B cell (primary cell): Measurements from ENCODE around the gene F2RL3.

ENCODE experiments used
- EZH2 ChIP-seq: IDR thresholded peaks from 2 replicates; pipeline ENCODE4 v1.6.1; 2012; ENCODE audit warnings: borderline replicate concordance, low read depth, mild to moderate bottlenecking, moderate library complexity, low read length; ENCODE audit not compliant: insufficient read depth, poor library complexity, severe bottlenecking
- TF ChIP-seq, protein P1 (sequence below): fragments of 200-600 bp; IDR thresholded peaks from one replicate; pipeline ENCODE4 v1.8.0; 2022; ENCODE audit warnings: antibody characterized with exemption, mild to moderate bottlenecking

DNA sequence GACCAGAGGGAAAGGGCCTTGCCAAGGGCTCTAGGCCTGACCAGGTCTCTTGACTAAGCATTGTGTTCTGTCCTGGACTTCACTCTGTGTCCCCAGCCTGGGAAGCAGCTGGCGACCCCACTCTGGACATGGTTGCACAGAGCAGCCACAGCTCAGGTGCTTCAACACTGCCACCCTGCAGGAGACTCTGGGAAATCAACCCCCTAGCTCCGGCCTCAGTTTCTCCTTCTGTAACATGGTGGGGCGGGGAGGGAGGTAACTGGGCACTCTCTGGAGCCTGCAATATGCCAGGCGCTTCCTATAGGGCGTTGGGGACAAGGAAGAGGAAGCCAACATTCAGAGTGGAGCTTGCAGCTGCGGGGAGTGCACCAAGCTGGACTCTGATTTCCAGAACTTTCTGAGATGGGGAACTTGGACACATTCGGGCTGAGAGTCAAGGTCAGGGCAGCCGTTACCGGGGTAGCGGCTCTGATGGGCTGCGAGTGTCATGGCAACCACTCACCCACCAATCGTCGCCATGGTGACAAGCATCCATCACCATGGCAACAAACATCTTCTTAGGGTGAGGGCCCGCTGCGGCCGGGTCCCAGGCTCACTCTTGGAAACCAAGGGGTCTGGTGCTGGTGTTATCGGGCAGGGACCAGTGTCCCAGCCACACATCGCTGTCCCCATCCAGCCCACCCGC, 12.8 kb downstream of the F2RL3 start:
- TF ChIP-seq, protein P1, sequence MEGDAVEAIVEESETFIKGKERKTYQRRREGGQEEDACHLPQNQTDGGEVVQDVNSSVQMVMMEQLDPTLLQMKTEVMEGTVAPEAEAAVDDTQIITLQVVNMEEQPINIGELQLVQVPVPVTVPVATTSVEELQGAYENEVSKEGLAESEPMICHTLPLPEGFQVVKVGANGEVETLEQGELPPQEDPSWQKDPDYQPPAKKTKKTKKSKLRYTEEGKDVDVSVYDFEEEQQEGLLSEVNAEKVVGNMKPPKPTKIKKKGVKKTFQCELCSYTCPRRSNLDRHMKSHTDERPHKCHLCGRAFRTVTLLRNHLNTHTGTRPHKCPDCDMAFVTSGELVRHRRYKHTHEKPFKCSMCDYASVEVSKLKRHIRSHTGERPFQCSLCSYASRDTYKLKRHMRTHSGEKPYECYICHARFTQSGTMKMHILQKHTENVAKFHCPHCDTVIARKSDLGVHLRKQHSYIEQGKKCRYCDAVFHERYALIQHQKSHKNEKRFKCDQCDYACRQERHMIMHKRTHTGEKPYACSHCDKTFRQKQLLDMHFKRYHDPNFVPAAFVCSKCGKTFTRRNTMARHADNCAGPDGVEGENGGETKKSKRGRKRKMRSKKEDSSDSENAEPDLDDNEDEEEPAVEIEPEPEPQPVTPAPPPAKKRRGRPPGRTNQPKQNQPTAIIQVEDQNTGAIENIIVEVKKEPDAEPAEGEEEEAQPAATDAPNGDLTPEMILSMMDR: no peak
- no peak for TF ChIP-seq EZH2
